H1 (cell line): Measurements from ENCODE around the gene CMTM3. TPM values are rescaled to one million over a fixed set of nuclear protein-coding genes. Genes with fewer than 3 reads are reported as not detected.

Source experiments
- CTCF ChIA-PET: fragments of 300-600 bp; sonication (Branson Sonifier 250); formaldehyde crosslinking; loops from one replicate; lab custom pipeline; 2021; ENCODE audit not compliant: partially characterized antibody; lab: Charles Lee
- POLR2A ChIA-PET: fragments of 300-600 bp; sonication (Branson Sonifier 250); formaldehyde crosslinking; loops from one replicate; lab custom pipeline; 2021; ENCODE audit warnings: inconsistent platforms; ENCODE audit not compliant: partially characterized antibody; lab: Charles Lee
- DNase-seq, 2 experiments: peaks; one replicate each; pipeline versions ENCODE4 v3.0.0 to v3.0.0-alpha.2; 2010 to 2022; ENCODE audit warnings: low spot score in 2 of 2, low read depth in 1 of 2, mixed read lengths in 1 of 2
- FAIRE-seq: peaks from 2 replicates; lab custom pipeline; 2011; peaks lifted over from hg19 to GRCh38; lab: Jason Lieb, UNC
- H2AFZ ChIP-seq: 2 replicates; pipeline ENCODE4 v1.8.1; 2012; ENCODE audit warnings: low read length, inconsistent platforms
- H2AK5ac ChIP-seq: 2 replicates; pipeline ENCODE4 v1.6.1; 2013; ENCODE audit warnings: low read depth, low read length
- H2BK120ac ChIP-seq: replicated peaks from 2 replicates; pipeline ENCODE3; 2013; ENCODE audit warnings: low read depth, low read length, inconsistent platforms
- H2BK12ac ChIP-seq: 2 replicates; pipeline ENCODE4 v1.6.1; 2013; ENCODE audit warnings: low read depth, low read length
- H2BK15ac ChIP-seq: 2 replicates; pipeline ENCODE4 v1.6.1; 2013; ENCODE audit warnings: low read length
- H2BK20ac ChIP-seq: 2 replicates; pipeline ENCODE4 v1.6.1; 2013; ENCODE audit warnings: low read length
- H2BK5ac ChIP-seq: 2 replicates; pipeline ENCODE4 v1.6.1; 2013; ENCODE audit warnings: low read depth, low read length
- H3K14ac ChIP-seq: 2 replicates; pipeline ENCODE4 v1.6.1; 2013; ENCODE audit warnings: inconsistent platforms; ENCODE audit not compliant: insufficient read length
- H3K18ac ChIP-seq: 2 replicates; pipeline ENCODE4 v1.6.1; 2013; ENCODE audit warnings: low read length; ENCODE audit errors: extremely low read depth
- H3K23ac ChIP-seq: 2 replicates; pipeline ENCODE4 v1.6.1; 2013; ENCODE audit warnings: inconsistent platforms; ENCODE audit not compliant: insufficient read length
- H3K23me2 ChIP-seq: 2 replicates; pipeline ENCODE4 v1.6.1; 2013; ENCODE audit warnings: low read depth, low read length
- H3K27ac ChIP-seq: 2 replicates; pipeline ENCODE4 v1.6.1; 2011; ENCODE audit warnings: low read depth, low read length, inconsistent platforms
- H3K27me3 ChIP-seq, 4 experiments: replicated peaks in 1 of 4; 1 replicate in 1 of 4; 2 replicates in 3 of 4; pipeline versions ENCODE4 v1.6.1 to v1.8.1; 2011 to 2013; ENCODE audit warnings: low read length in 3 of 4, mild to moderate bottlenecking in 3 of 4, inconsistent platforms in 2 of 4, mixed read lengths in 2 of 4, moderate library complexity in 1 of 4; ENCODE audit not compliant: control insufficient read depth in 3 of 4, insufficient read depth in 3 of 4; ENCODE audit errors: extremely low read depth in 1 of 4
- H3K36me3 ChIP-seq, 4 experiments: 2 replicates each; pipeline versions ENCODE4 v1.6.1 to v1.8.1; 2011 to 2013; ENCODE audit warnings: mild to moderate bottlenecking in 4 of 4, low read length in 3 of 4, moderate library complexity in 2 of 4, control low read depth in 1 of 4, inconsistent platforms in 1 of 4; ENCODE audit not compliant: insufficient read depth in 4 of 4, control insufficient read depth in 2 of 4
- H3K4ac ChIP-seq: replicated peaks from 2 replicates; pipeline ENCODE3; 2013; ENCODE audit warnings: low read length, low read depth, mixed read lengths, inconsistent platforms; ENCODE audit not compliant: insufficient read length
- H3K4me1 ChIP-seq, 4 experiments: replicated peaks in 1 of 4; 1 replicate in 1 of 4; 2 replicates in 3 of 4; pipeline versions ENCODE4 v1.6.1 to v1.8.1; 2011 to 2013; ENCODE audit warnings: low read length in 3 of 4, inconsistent platforms in 2 of 4, mixed read lengths in 1 of 4; ENCODE audit not compliant: insufficient read depth in 4 of 4, control insufficient read depth in 3 of 4
- H3K4me2 ChIP-seq, 2 experiments: 2 replicates each; pipeline versions ENCODE4 v1.6.1 to v1.8.1; 2011 to 2013; ENCODE audit warnings: low read depth in 2 of 2, low read length in 2 of 2, control low read depth in 1 of 2, inconsistent platforms in 1 of 2, mild to moderate bottlenecking in 1 of 2; ENCODE audit not compliant: insufficient read depth in 1 of 2
- H3K4me3 ChIP-seq, 4 experiments: fragments of 200-600, 300-600 bp in 1 of 4; sonication (generic), shearing (Covaris generic), sonication (Bioruptor Twin) in 1 of 4; 2 replicates each; pipeline versions ENCODE4 v1.5.1 to v1.8.1; 2011 to 2016; ENCODE audit warnings: low read length in 4 of 4, low read depth in 3 of 4, control low read depth in 2 of 4, inconsistent platforms in 2 of 4, mild to moderate bottlenecking in 2 of 4, mixed read lengths in 1 of 4, moderate library complexity in 1 of 4; ENCODE audit not compliant: insufficient read depth in 2 of 4; ENCODE audit errors: extremely low read depth in 1 of 4
- H3K56ac ChIP-seq: replicated peaks from 2 replicates; pipeline ENCODE3; 2013; ENCODE audit warnings: low read depth, mild to moderate bottlenecking, mixed read lengths, low read length, inconsistent platforms; ENCODE audit not compliant: insufficient read length
- H3K79me1 ChIP-seq: 2 replicates; pipeline ENCODE4 v1.6.1; 2013; ENCODE audit warnings: low read depth, low read length, control low read depth
- H3K79me2 ChIP-seq, 2 experiments: 2 replicates each; pipeline versions ENCODE4 v1.6.1 to v1.8.1; 2012 to 2013; ENCODE audit warnings: low read length in 2 of 2, mild to moderate bottlenecking in 2 of 2, inconsistent platforms in 1 of 2; ENCODE audit not compliant: insufficient read depth in 2 of 2, control insufficient read depth in 1 of 2
- H3K9ac ChIP-seq, 4 experiments: replicated peaks in 1 of 4; 1 replicate in 1 of 4; 2 replicates in 3 of 4; pipeline versions ENCODE4 v1.6.1 to v1.8.1; 2011 to 2013; ENCODE audit warnings: low read depth in 3 of 4, low read length in 3 of 4, control low read depth in 2 of 4, mild to moderate bottlenecking in 2 of 4, moderate library complexity in 2 of 4, inconsistent platforms in 1 of 4; ENCODE audit errors: extremely low read depth in 1 of 4
- H3K9me3 ChIP-seq, 2 experiments: 2 replicates each; pipeline versions ENCODE4 v1.6.1 to v1.8.1; 2012 to 2013; ENCODE audit warnings: mild to moderate bottlenecking in 2 of 2, moderate library complexity in 2 of 2, control low read depth in 1 of 2, inconsistent platforms in 1 of 2, low read depth in 1 of 2, low read length in 1 of 2, mixed read lengths in 1 of 2; ENCODE audit not compliant: insufficient read depth in 2 of 2
- H4K20me1 ChIP-seq, 2 experiments: replicated peaks in 1 of 2; 2 replicates each; pipeline versions ENCODE3 to v1.8.1; 2011 to 2013; ENCODE audit warnings: inconsistent platforms in 2 of 2, low read length in 2 of 2, mild to moderate bottlenecking in 1 of 2; ENCODE audit not compliant: insufficient read depth in 2 of 2, control insufficient read depth in 1 of 2
- H4K5ac ChIP-seq: 2 replicates; pipeline ENCODE4 v1.6.1; 2013; ENCODE audit warnings: low read length, low read depth, mixed read lengths, inconsistent platforms; ENCODE audit not compliant: insufficient read length
- H4K8ac ChIP-seq: 2 replicates; pipeline ENCODE4 v1.8.0; 2013; ENCODE audit warnings: mild to moderate bottlenecking, moderate library complexity, low read length, inconsistent platforms; ENCODE audit not compliant: insufficient read depth; ENCODE audit errors: extremely low read depth
- H4K91ac ChIP-seq: replicated peaks from 2 replicates; pipeline ENCODE3; 2013; ENCODE audit warnings: low read length, mixed read lengths, inconsistent platforms; ENCODE audit not compliant: insufficient read length
- ASH2L ChIP-seq: fragments of 200-600, 300-600 bp; sonication (generic); IDR thresholded peaks from one replicate; pipeline ENCODE4 v1.7.1; 2017; ENCODE audit warnings: low read length
- CHD2 ChIP-seq: IDR thresholded peaks from 2 replicates; pipeline ENCODE4 v1.6.1; 2012; ENCODE audit warnings: low read length, improper control_type of control experiment
- CTBP2 ChIP-seq: IDR thresholded peaks from 2 replicates; pipeline ENCODE4 v1.7.0; 2011; ENCODE audit warnings: borderline replicate concordance, mild to moderate bottlenecking, moderate library complexity, mixed read lengths, low read length; ENCODE audit not compliant: insufficient read depth, insufficient read length
- GABPA ChIP-seq: IDR thresholded peaks from 2 replicates; pipeline ENCODE4 v1.6.1; 2011; ENCODE audit warnings: mild to moderate bottlenecking, low read length, moderate library complexity, borderline replicate concordance; ENCODE audit not compliant: insufficient read depth
- KDM1A ChIP-seq: fragments of 200-600, 300-600 bp; sonication (generic); IDR thresholded peaks from 2 replicates; pipeline ENCODE4 v1.7.1; 2016; ENCODE audit warnings: mild to moderate bottlenecking, low read length, borderline replicate concordance
- POLR2A ChIP-seq, 2 experiments: IDR thresholded peaks; 1 replicate in 1 of 2; 2 replicates in 1 of 2; pipeline ENCODE4 v1.6.1; 2011; ENCODE audit warnings: low read depth in 2 of 2, low read length in 2 of 2, mild to moderate bottlenecking in 2 of 2; ENCODE audit errors: control extremely low read depth in 1 of 2
- RBBP5 ChIP-seq: IDR thresholded peaks from 2 replicates; pipeline ENCODE4 v1.7.1; 2012; ENCODE audit warnings: low read depth, mild to moderate bottlenecking, inconsistent platforms, low read length, moderate library complexity, borderline replicate concordance
- RFX5 ChIP-seq: IDR thresholded peaks from 2 replicates; pipeline ENCODE4 v1.6.1; 2011; ENCODE audit warnings: low read depth, low read length, improper control_type of control experiment, borderline replicate concordance
- RNF2 ChIP-seq: fragments of 200-900, 300-1000 bp; sonication (generic); IDR thresholded peaks from 2 replicates; pipeline ENCODE4 v1.7.1; 2016; ENCODE audit warnings: borderline replicate concordance, low read depth, mild to moderate bottlenecking, antibody characterized with exemption, low read length; ENCODE audit not compliant: poor library complexity, severe bottlenecking; ENCODE audit errors: missing control alignments
- SP2 ChIP-seq: IDR thresholded peaks from 2 replicates; pipeline ENCODE4 v1.6.1; 2012; ENCODE audit warnings: mild to moderate bottlenecking, low read length, inconsistent platforms
- TAF7 ChIP-seq: optimal IDR thresholded peaks from 2 replicates; pipeline ENCODE3; 2011; ENCODE audit warnings: low read depth, mild to moderate bottlenecking, inconsistent platforms, low read length, moderate library complexity, borderline replicate concordance
- TBP ChIP-seq: IDR thresholded peaks from 2 replicates; pipeline ENCODE4 v1.6.1; 2011; ENCODE audit warnings: low read depth, low read length, improper control_type of control experiment
- YY1 ChIP-seq: IDR thresholded peaks from 2 replicates; pipeline ENCODE4 v1.6.1; 2011; ENCODE audit warnings: low read depth, mild to moderate bottlenecking, low read length
- WGBS, 2 experiments: shearing (Covaris generic) in 1 of 2; methylation state at CpG; one replicate each; pipeline versions ENCODE4 v1.1.6 to v1.1.7; 2013 to 2015; ENCODE audit warnings: low lambda C conversion rate in 2 of 2, mixed read lengths in 2 of 2, inconsistent platforms in 1 of 2, low coverage in 1 of 2, missing lambda C conversion rate in 1 of 2; ENCODE audit not compliant: insufficient replicate concordance in 2 of 2, insufficient coverage in 1 of 2, insufficient read length in 1 of 2; ENCODE audit errors: extremely low coverage in 1 of 2, missing lambda C conversion rate in 1 of 2; 5-methylcytosine and 5-hydroxymethylcytosine counted together
- polyA plus RNA-seq, 7 experiments: library from polyadenylated mRNA; depleted of rRNA in 3 of 7; stranded (reverse) in 5 of 7; unstranded in 2 of 7; fragments of >200 nt in 5 of 7; fragments of 200-250 nt in 2 of 7; gene quantifications; 1 replicate in 5 of 7; 2 replicates in 1 of 7; 4 replicates in 1 of 7; pipeline versions ENCODE4 v1.2.1 to v1.2.3, GENCODE V29; 2011 to 2013; ENCODE audit warnings: missing spikeins in 2 of 7, mixed read lengths in 2 of 7
- total RNA-seq: library from RNA; stranded (reverse); fragmentation: NEBNext Ultra II Directional; extraction: Animal tissue kit (Norgen Biotek cat#: 25700); gene quantifications from 2 replicates; pipeline ENCODE4 v1.2.1, GENCODE V29; 2021

Gene CMTM3
- total and polyA plus RNA-seq, 2 of the 8 experiments (the other 6 are each of a cell fraction or from before 2014, with no cell fraction given) = 24.7 to 24.8 TPM

- CTCF ChIA-PET = interaction anchor here (1.0 to 4.4 kb wide), 4 partner anchors 12 to 27 kb away, joined by 4 to 18 read pairs (median 10); no protein-coding TSS in a partner anchor
- H3K4me2 ChIP-seq = no peak overlapping the region
Observed at GRCh38 chr16:66635406-66635805, 30.9 kb downstream of the CMTM3 start.

More at GRCh38 chr16:66635406-66635805, 30.9 kb downstream of the CMTM3 start:
- no peak overlapping the region for H2AFZ ChIP-seq
- no peak overlapping the region for H2BK15ac ChIP-seq
- H2BK120ac ChIP-seq = no peak overlapping the region
- no peaks in the 10 kb centered on the region for H3K27me3 ChIP-seq
- H2BK12ac ChIP-seq = no peak overlapping the region
- H2AK5ac ChIP-seq = no peak overlapping the region
- H3K4me1 ChIP-seq = peaks cover 0 to 5% (median 2%) of the 10 kb centered on the region in 4 experiments; a peak in 2 of 7 replicates
- H4K20me1 ChIP-seq = no peaks in the 10 kb centered on the region
- H3K79me2 ChIP-seq = 0 out of 4 replicates have a peak, but pooled peaks cover 0 to 1% of the 10 kb centered on the region in 2 experiments
- H4K5ac ChIP-seq = no peak overlapping the region
- WGBS, 2 experiments = 92% methylated on average over 6 of the region's 6 CpGs; no CpG with 5 or more reads in 1 of the 2 experiments
- H2BK20ac ChIP-seq = no peak overlapping the region
- no peak overlapping the region for H3K14ac ChIP-seq
- DNase-seq = no peak
- no peak overlapping the region for H3K18ac ChIP-seq
- no peak overlapping the region for H4K91ac ChIP-seq
- H3K27ac ChIP-seq = no peak overlapping the region
- TF ChIP-seq TBP (no peak), ASH2L (no peak), RBBP5 (no peak), YY1 (no peak), CHD2 (no peak), RNF2 (no peak), POLR2A (IDR thresholded peaks at IDR 0.05; ENCODE audit: control extremely low read depth in 1 of 2, low read depth in 2 of 2, low read length in 2 of 2) (no peak), SP2 (no peak), KDM1A (no peak), GABPA (no peak), TAF7 (no peak), RFX5 (no peak), CTBP2 (no peak)
- TF ChIP-seq, all 59 proteins: peak for 0
- no peak overlapping the region for H4K8ac ChIP-seq
- H2BK5ac ChIP-seq = no peak overlapping the region; the same call in 1 of the 2 replicates
- no peak overlapping the region for H3K4ac ChIP-seq
- no peaks in the 10 kb centered on the region for H3K23me2 ChIP-seq
- POLR2A ChIA-PET = no interaction called here
- H3K4me3 ChIP-seq = no peak overlapping the region
- no peak overlapping the region for H3K23ac ChIP-seq
- H3K9ac ChIP-seq = no peak overlapping the region
- peaks cover 0 to 5% of the 10 kb centered on the region in 2 experiments; a peak in 1 of 4 replicates for H3K9me3 ChIP-seq
- no peak for FAIRE-seq
- no peaks in the 10 kb centered on the region for H3K79me1 ChIP-seq
- no peak overlapping the region for H3K56ac ChIP-seq
- H3K36me3 ChIP-seq = peaks cover 0 to 12% (median 0%) of the 10 kb centered on the region in 4 experiments; a peak in 1 of 8 replicates
